RPMI7951 (cell line): Measurements from ENCODE around the gene NNT. TPM values are rescaled to one million over a fixed set of nuclear protein-coding genes. Genes with fewer than 3 reads are reported as not detected.
"Not testable (repeated sequence)": the region's sequence is repeated elsewhere in the genome, so short reads cannot be mapped to it uniquely, and the experiment has no call there.

ENCODE experiments used
- DNase-seq: peaks from one replicate; pipeline ENCODE4 v3.0.0-alpha.2; 2012; ENCODE audit warnings: low read depth
- total RNA-seq: library from RNA; depleted of rRNA; stranded (reverse); fragments of >200 nt; shearing (Covaris generic); gene quantifications from 2 replicates; pipeline ENCODE4 v1.2.3, GENCODE V29; 2014

NNT gene
- total RNA-seq, 1 experiment from 2014 or later, result 44.0 TPM

- DNase-seq, result no peak
Observed at GRCh38 chr5:43582082-43583005, 20.6 kb upstream of the NNT start.

- DNase-seq, result no peak
Observed at GRCh38 chr5:43583724-43584123, 19.3 kb upstream of the NNT start.

GRCh38 chr5:43584166-43584699, 18.7 kb upstream of the NNT start:
- DNase-seq, result no peak

GRCh38 chr5:43588842-43589241, 14.1 kb upstream of the NNT start:
- DNase-seq, result no peak

- no peak for DNase-seq
Observed at GRCh38 chr5:43589310-43589709, 13.7 kb upstream of the NNT start.

- DNase-seq, result no peak
Observed at GRCh38 chr5:43590700-43591099, 12.3 kb upstream of the NNT start.

GRCh38 chr5:43592363-43592762, 10.6 kb upstream of the NNT start:
- DNase-seq, result no peak

- DNase-seq, result not testable (repeated sequence)
Observed at GRCh38 chr5:43598927-43599326, 4.1 kb upstream of the NNT start.

- DNase-seq, result peak; percentile 57
Observed at GRCh38 chr5:43601454-43602260, 1.3 kb upstream of the NNT start.

- DNase-seq, result peak; percentile 66
Observed at GRCh38 chr5:43603344-43604217, 601 bp downstream of the NNT start.

- DNase-seq, result no peak
Observed at GRCh38 chr5:43604699-43605098, 1.7 kb downstream of the NNT start.

GRCh38 chr5:43606351-43606750, 3.4 kb downstream of the NNT start:
- no peak for DNase-seq

- no peak for DNase-seq
Observed at GRCh38 chr5:43608406-43608805, 5.4 kb downstream of the NNT start.

GRCh38 chr5:43609752-43610151, 6.8 kb downstream of the NNT start:
- DNase-seq, result no peak

GRCh38 chr5:43613370-43613769, 10.4 kb downstream of the NNT start:
- no peak for DNase-seq

- no peak for DNase-seq
Observed at GRCh38 chr5:43615445-43616184, 12.6 kb downstream of the NNT start.

- DNase-seq, result no peak
Observed at GRCh38 chr5:43616535-43616934, 13.6 kb downstream of the NNT start.

- no peak for DNase-seq
Observed at GRCh38 chr5:43619380-43619779, 16.4 kb downstream of the NNT start.

- DNase-seq, result no peak
Observed at GRCh38 chr5:43619911-43620310, 16.9 kb downstream of the NNT start.

GRCh38 chr5:43620944-43621505, 18.0 kb downstream of the NNT start:
- DNase-seq, result no peak
